Measurements from ENCODE around the gene SLC39A11. TPM values are rescaled to one million over a fixed set of nuclear protein-coding genes. Genes with fewer than 3 reads are reported as not detected.

Gene SLC39A11
- total RNA-seq, 1 donor from 2014 or later, result 46.1 TPM

- ATAC-seq (no peak), DNase-seq (ENCODE audit: low spot score) (no peak)
Observed at GRCh38 chr17:72613806-72614292, 478.6 kb downstream of the SLC39A11 start.

- ATAC-seq, result no peak
- DNase-seq (ENCODE audit: low spot score), result no peak
Observed at GRCh38 chr17:72613396-72613795, 479.1 kb downstream of the SLC39A11 start.

GRCh38 chr17:72611172-72611571 is 481.3 kb downstream of the SLC39A11 start:
- no peak for DNase-seq (ENCODE audit: low spot score)
- no peak for ATAC-seq

- DNase-seq (ENCODE audit: low spot score) (no peak), ATAC-seq (no peak)
Observed at GRCh38 chr17:72609501-72609900, 483.0 kb downstream of the SLC39A11 start.

- no peak for DNase-seq (ENCODE audit: low spot score)
Observed at GRCh38 chr17:72608436-72608835, 484.1 kb downstream of the SLC39A11 start.

GRCh38 chr17:72606656-72607055 is 485.8 kb downstream of the SLC39A11 start:
- no peak for DNase-seq (ENCODE audit: low spot score)

More at GRCh38 chr17:72608436-72608835, 484.1 kb downstream of the SLC39A11 start:
- ATAC-seq, result no peak

GRCh38 chr17:72605543-72605942 is 486.9 kb downstream of the SLC39A11 start:
- ATAC-seq (no peak), DNase-seq (ENCODE audit: low spot score) (no peak)

More at GRCh38 chr17:72606656-72607055, 485.8 kb downstream of the SLC39A11 start:
- no peak for ATAC-seq

GRCh38 chr17:72604518-72604917 is 488.0 kb downstream of the SLC39A11 start:
- no peak for ATAC-seq
- no peak for DNase-seq (ENCODE audit: low spot score)

- DNase-seq (ENCODE audit: low spot score) (no peak), ATAC-seq (no peak)
Observed at GRCh38 chr17:72603420-72604242, 488.9 kb downstream of the SLC39A11 start.

GRCh38 chr17:72602517-72603419 is 489.7 kb downstream of the SLC39A11 start:
- ATAC-seq (no peak), DNase-seq (ENCODE audit: low spot score) (no peak)

GRCh38 chr17:72600934-72601333 is 491.6 kb downstream of the SLC39A11 start:
- DNase-seq (ENCODE audit: low spot score) (no peak), ATAC-seq (no peak)

- ATAC-seq (no peak), DNase-seq (ENCODE audit: low spot score) (no peak)
Observed at GRCh38 chr17:72599891-72600290, 492.6 kb downstream of the SLC39A11 start.

GRCh38 chr17:72598695-72599094 is 493.8 kb downstream of the SLC39A11 start:
- ATAC-seq (no peak), DNase-seq (ENCODE audit: low spot score) (no peak)

- DNase-seq (ENCODE audit: low spot score) (no peak), ATAC-seq (no peak)
Observed at GRCh38 chr17:72597354-72598087, 495.0 kb downstream of the SLC39A11 start.

Other genes starting within 250 kb of the SLC39A11 start
- 0.70 TPM for gene SSTR2, start 72.3 kb upstream of the SLC39A11 start, total RNA-seq
- 20.1 TPM for gene COG1, start 100.4 kb upstream of the SLC39A11 start, total RNA-seq
- gene CPSF4L, start 169.2 kb upstream of the SLC39A11 start, total RNA-seq, result 0.13 TPM
- 35.5 TPM for gene CDC42EP4, start 219.3 kb upstream of the SLC39A11 start, total RNA-seq

All from left lobe of liver (tissue), 2 donors.